Measurements from ENCODE around the gene GUCY1B1.

GRCh38 chr4:155724731-155725130 is 34.1 kb upstream of the GUCY1B1 start:
- TF ChIP-seq, protein P1, sequence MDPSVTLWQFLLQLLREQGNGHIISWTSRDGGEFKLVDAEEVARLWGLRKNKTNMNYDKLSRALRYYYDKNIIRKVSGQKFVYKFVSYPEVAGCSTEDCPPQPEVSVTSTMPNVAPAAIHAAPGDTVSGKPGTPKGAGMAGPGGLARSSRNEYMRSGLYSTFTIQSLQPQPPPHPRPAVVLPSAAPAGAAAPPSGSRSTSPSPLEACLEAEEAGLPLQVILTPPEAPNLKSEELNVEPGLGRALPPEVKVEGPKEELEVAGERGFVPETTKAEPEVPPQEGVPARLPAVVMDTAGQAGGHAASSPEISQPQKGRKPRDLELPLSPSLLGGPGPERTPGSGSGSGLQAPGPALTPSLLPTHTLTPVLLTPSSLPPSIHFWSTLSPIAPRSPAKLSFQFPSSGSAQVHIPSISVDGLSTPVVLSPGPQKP (IDR thresholded peaks at IDR 0.05; ENCODE audit: low read depth, low read length), result no peak
- no peak for TF ChIP-seq CTCF (IDR thresholded peaks at IDR 0.05)
- no peak for TF ChIP-seq EP300 (IDR thresholded peaks at IDR 0.05)
- no peak for TF ChIP-seq MYC (IDR thresholded peaks at IDR 0.05; ENCODE audit: borderline replicate concordance, low read length)
